GM21423 (cell line): Measurements from ENCODE around the gene KRTAP4-3.
"Not testable (repeated sequence)": the region's sequence is repeated elsewhere in the genome, so short reads cannot be mapped to it uniquely, and the experiment has no call there.

Experiments
- ATAC-seq: cut with Tn5 transposase; IDR thresholded peaks from one replicate; pipeline ENCODE4 v1.9.1; 2021; ENCODE audit warnings: mild to moderate bottlenecking, moderate library complexity; ENCODE audit not compliant: unreplicated experiment

The KRTAP4-3 gene

GRCh38 chr17:41168121-41168520 is at the start of gene KRTAP4-3:
Gene KRTAP4-3, minus strand, starts transcription at chr17:41168221. Its CDS starts 49 bp downstream, at chr17:41168172.
- no peak for ATAC-seq

- no peak for ATAC-seq
These were observed 47.7 kb upstream of the KRTAP4-3 start for GRCh38 chr17:41215681-41216080.

GRCh38 chr17:41212524-41213169 is 44.6 kb upstream of the KRTAP4-3 start:
- ATAC-seq = no peak

- ATAC-seq = no peak
These were observed 43.9 kb upstream of the KRTAP4-3 start for GRCh38 chr17:41211845-41212466.

GRCh38 chr17:41199421-41200078 is 31.5 kb upstream of the KRTAP4-3 start:
- no peak for ATAC-seq

GRCh38 chr17:41196068-41196467 is 28.0 kb upstream of the KRTAP4-3 start:
- ATAC-seq = no peak

GRCh38 chr17:41190328-41190727 is 22.3 kb upstream of the KRTAP4-3 start:
- ATAC-seq = no peak

GRCh38 chr17:41189837-41190318 is 21.9 kb upstream of the KRTAP4-3 start, which contains the start of gene KRTAP9-1:
Gene KRTAP9-1, plus strand, starts transcription at chr17:41189887. Its CDS starts 0 bp downstream, at chr17:41189887.
- not testable (repeated sequence) for ATAC-seq

GRCh38 chr17:41186872-41187271 is 18.9 kb upstream of the KRTAP4-3 start:
- no peak for ATAC-seq

- ATAC-seq = no peak
These were observed 17.0 kb upstream of the KRTAP4-3 start for GRCh38 chr17:41185001-41185400.

- ATAC-seq = no peak
These were observed 16.5 kb upstream of the KRTAP4-3 start, which contains the start of gene KRTAP4-1 for GRCh38 chr17:41184480-41184961. Gene KRTAP4-1, minus strand, starts transcription at chr17:41184911. Its CDS starts 57 bp downstream, at chr17:41184854.

GRCh38 chr17:41178843-41179616 is 11.0 kb upstream of the KRTAP4-3 start:
- ATAC-seq = no peak

- ATAC-seq = no peak
These were observed 10.3 kb upstream of the KRTAP4-3 start for GRCh38 chr17:41178341-41178740.

GRCh38 chr17:41177727-41178271 is 9.8 kb upstream of the KRTAP4-3 start, which contains the start of gene KRTAP4-2:
Gene KRTAP4-2, minus strand, starts transcription at chr17:41178221. Its CDS starts 57 bp downstream, at chr17:41178164.
- ATAC-seq = no peak

- no peak for ATAC-seq
These were observed 8.8 kb upstream of the KRTAP4-3 start for GRCh38 chr17:41176744-41177387.

- no peak for ATAC-seq
These were observed 3.9 kb upstream of the KRTAP4-3 start for GRCh38 chr17:41171886-41172285.

- no peak for ATAC-seq
These were observed 460 bp downstream of the KRTAP4-3 start for GRCh38 chr17:41167561-41167960.

- no peak for ATAC-seq
These were observed 4.2 kb downstream of the KRTAP4-3 start for GRCh38 chr17:41163828-41164227.

- no peak for ATAC-seq
These were observed 7.4 kb downstream of the KRTAP4-3 start, which contains the start of gene KRTAP4-4 for GRCh38 chr17:41160648-41161047. Gene KRTAP4-4, minus strand, starts transcription at chr17:41160748. Its CDS starts 57 bp downstream, at chr17:41160691.

GRCh38 chr17:41160190-41160589 is 7.8 kb downstream of the KRTAP4-3 start:
- ATAC-seq = not testable (repeated sequence)
